ENCODE data around the gene CDKN2B.

CDKN2B gene

GRCh38 chr9:22005702-22006606 is 3.2 kb downstream of the CDKN2B start:
- Histone ChIP-seq H3K36me3 (ENCODE audit: insufficient read depth, low read length) (peaks cover 29% of the 10 kb centered on the region), H3K4me3 (no peak overlapping the region), H3K27ac (no peak overlapping the region), H3K9ac (ENCODE audit: insufficient read length) (no peak overlapping the region), H3K9me3 (ENCODE audit: low read depth, low read length) (no peaks in the 10 kb centered on the region; the same call in 1 of the 2 replicates)
- TF ChIP-seq POLR2AphosphoS5 (IDR thresholded peaks at IDR 0.05; ENCODE audit: borderline replicate concordance, low read depth, low read length) = no peak
- no peak for TF ChIP-seq EZH2 (IDR thresholded peaks at IDR 0.05)
- TF ChIP-seq FOXP2 (optimal IDR thresholded peaks at IDR 0.05; ENCODE audit: control extremely low read depth, extremely low read length, insufficient read depth) = no peak
- no peak for DNase-seq (ENCODE audit: low read depth, low spot score)

DNA sequence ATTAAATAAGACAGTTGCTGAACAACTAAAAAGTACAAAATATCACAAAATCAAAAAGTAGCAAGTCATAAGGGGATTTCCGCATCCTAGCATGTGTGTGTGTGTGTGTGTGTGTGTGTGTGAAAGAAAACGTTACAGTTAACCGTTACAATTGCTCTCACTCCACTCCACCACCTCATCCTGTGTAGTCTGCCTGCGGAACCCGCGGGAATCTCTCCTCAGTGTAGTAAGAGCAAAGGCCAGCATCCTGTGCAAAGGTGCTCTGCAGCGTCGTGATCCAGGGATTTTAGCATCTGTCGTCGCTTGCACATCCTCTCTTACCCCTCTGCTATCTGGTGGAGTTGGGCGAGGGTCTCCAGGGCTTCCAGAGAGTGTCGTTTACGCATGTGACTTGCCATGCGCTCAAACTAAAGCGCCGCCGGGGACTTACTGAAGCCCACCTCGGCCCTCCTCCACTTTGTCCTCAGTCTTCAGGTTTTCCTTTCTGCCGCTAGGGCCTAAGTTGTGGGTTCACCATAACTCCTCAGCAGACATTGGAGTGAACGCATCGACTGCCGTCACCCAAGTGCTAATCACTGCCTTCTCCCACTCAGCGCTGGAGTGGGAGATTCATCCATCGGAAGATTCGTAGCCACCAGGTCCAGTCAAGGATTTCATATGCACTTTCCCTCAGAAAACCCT is 3.9 kb downstream of the CDKN2B start:
- Histone ChIP-seq H3K36me3 (ENCODE audit: insufficient read depth, low read length) (peaks cover 29% of the 10 kb centered on the region), H3K9ac (ENCODE audit: insufficient read length) (no peak overlapping the region), H3K9me3 (ENCODE audit: low read depth, low read length) (no peaks in the 10 kb centered on the region; the same call in 1 of the 2 replicates), H3K4me3 (no peak overlapping the region), H3K27ac (no peak overlapping the region)
- TF ChIP-seq POLR2AphosphoS5 (IDR thresholded peaks at IDR 0.05; ENCODE audit: borderline replicate concordance, low read depth, low read length) = no peak
- no peak for TF ChIP-seq EZH2 (IDR thresholded peaks at IDR 0.05)
- no peak for TF ChIP-seq FOXP2 (optimal IDR thresholded peaks at IDR 0.05; ENCODE audit: control extremely low read depth, extremely low read length, insufficient read depth)
- DNase-seq (ENCODE audit: low read depth, low spot score) = no peak

GRCh38 chr9:22002038-22002437 is 7.1 kb downstream of the CDKN2B start:
- Histone ChIP-seq H3K27ac (no peak overlapping the region), H3K36me3 (ENCODE audit: insufficient read depth, low read length) (peaks cover 29% of the 10 kb centered on the region), H3K9me3 (ENCODE audit: low read depth, low read length) (no peaks in the 10 kb centered on the region; the same call in 1 of the 2 replicates), H3K4me3 (no peak overlapping the region), H3K9ac (ENCODE audit: insufficient read length) (no peak overlapping the region)
- no peak for DNase-seq (ENCODE audit: low read depth, low spot score)
- TF ChIP-seq EZH2 (IDR thresholded peaks at IDR 0.05) (no peak), POLR2AphosphoS5 (IDR thresholded peaks at IDR 0.05; ENCODE audit: borderline replicate concordance, low read depth, low read length) (no peak)

DNA sequence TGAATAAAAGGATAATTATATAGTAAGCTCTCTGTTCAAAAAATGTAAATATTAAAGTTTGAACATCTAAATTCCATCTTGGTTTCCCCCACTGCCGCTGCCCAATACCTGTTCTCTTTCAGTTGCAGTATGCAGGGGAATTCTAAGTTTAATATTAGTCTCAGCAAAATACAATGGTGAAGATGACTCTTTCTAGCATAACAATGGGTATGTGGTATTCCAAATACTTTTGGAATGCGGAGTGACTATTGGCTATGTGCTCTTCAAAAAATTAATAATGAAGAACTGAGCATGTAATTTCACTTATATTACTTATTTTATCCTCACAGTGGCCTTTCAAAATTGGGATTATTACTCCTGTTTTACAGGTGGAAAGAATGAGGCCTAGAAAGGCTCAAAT is 11.1 kb downstream of the CDKN2B start:
- TF ChIP-seq FOXP2 (optimal IDR thresholded peaks at IDR 0.05; ENCODE audit: control extremely low read depth, extremely low read length, insufficient read depth) (no peak), EZH2 (IDR thresholded peaks at IDR 0.05) (no peak), POLR2AphosphoS5 (IDR thresholded peaks at IDR 0.05; ENCODE audit: borderline replicate concordance, low read depth, low read length) (no peak)
- DNase-seq (ENCODE audit: low read depth, low spot score) = no peak

GRCh38 chr9:21997480-21997879 is 11.6 kb downstream of the CDKN2B start:
- H3K4me3 ChIP-seq = peak overlapping the region; percentile 95
- H3K9ac ChIP-seq (ENCODE audit: insufficient read length) = no peak overlapping the region
- 0 out of 2 replicates have a peak, but pooled peaks cover 4% of the 10 kb centered on the region for H3K36me3 ChIP-seq (ENCODE audit: insufficient read depth, low read length)
- H3K9me3 ChIP-seq (ENCODE audit: low read depth, low read length) = no peaks in the 10 kb centered on the region
- DNase-seq (ENCODE audit: low read depth, low spot score) = no peak
- no peak overlapping the region for H3K27ac ChIP-seq
- no peak for TF ChIP-seq FOXP2 (optimal IDR thresholded peaks at IDR 0.05; ENCODE audit: control extremely low read depth, extremely low read length, insufficient read depth)
- TF ChIP-seq EZH2 (IDR thresholded peaks at IDR 0.05) = no peak
- TF ChIP-seq POLR2AphosphoS5 (IDR thresholded peaks at IDR 0.05; ENCODE audit: borderline replicate concordance, low read depth, low read length) = no peak

More for the DNA sequence above, 11.1 kb downstream of the CDKN2B start:
- Histone ChIP-seq H3K36me3 (ENCODE audit: insufficient read depth, low read length) (0 out of 2 replicates have a peak, but pooled peaks cover 4% of the 10 kb centered on the region), H3K27ac (no peak overlapping the region), H3K9me3 (ENCODE audit: low read depth, low read length) (no peaks in the 10 kb centered on the region), H3K4me3 (no peak overlapping the region), H3K9ac (ENCODE audit: insufficient read length) (no peak overlapping the region)

- H3K9ac ChIP-seq (ENCODE audit: insufficient read length) = peak overlapping the region; percentile 88
- 0 out of 2 replicates have a peak, but pooled peaks cover 4% of the 10 kb centered on the region for H3K36me3 ChIP-seq (ENCODE audit: insufficient read depth, low read length)
- no peaks in the 10 kb centered on the region for H3K9me3 ChIP-seq (ENCODE audit: low read depth, low read length)
- 0 out of 2 replicates have a peak overlapping the region, but pooled peaks have one; percentile 97 for H3K27ac ChIP-seq
- no peak for DNase-seq (ENCODE audit: low read depth, low spot score)
- TF ChIP-seq POLR2AphosphoS5 (IDR thresholded peaks at IDR 0.05; ENCODE audit: borderline replicate concordance, low read depth, low read length) (no peak), EZH2 (IDR thresholded peaks at IDR 0.05) (no peak), FOXP2 (optimal IDR thresholded peaks at IDR 0.05; ENCODE audit: control extremely low read depth, extremely low read length, insufficient read depth) (no peak)
- H3K4me3 ChIP-seq = peak overlapping the region; percentile 95
Observed at GRCh38 chr9:21996858-21997257, 12.2 kb downstream of the CDKN2B start.

DNA sequence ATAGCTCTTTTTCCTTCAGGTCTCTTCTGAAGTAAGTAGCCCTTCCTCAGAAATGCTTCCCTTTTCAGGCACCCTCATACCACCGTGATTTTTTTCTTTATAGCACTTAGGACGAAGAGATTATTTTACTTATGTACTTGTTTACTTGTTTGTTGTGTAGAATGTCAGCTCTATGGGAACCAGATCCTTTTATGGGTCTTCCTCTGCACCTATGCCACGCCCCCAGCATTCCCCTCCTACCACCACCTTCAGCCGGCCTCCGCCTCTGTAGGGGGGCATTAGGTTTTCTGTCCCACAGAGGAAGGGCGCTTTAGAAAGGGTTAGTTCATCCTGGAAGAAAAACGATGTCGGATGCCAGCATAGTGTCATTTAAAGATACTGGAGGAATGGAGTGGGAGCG is 12.7 kb downstream of the CDKN2B start:
- no peak for DNase-seq (ENCODE audit: low read depth, low spot score)
- 0 out of 2 replicates have a peak, but pooled peaks cover 4% of the 10 kb centered on the region for H3K36me3 ChIP-seq (ENCODE audit: insufficient read depth, low read length)
- TF ChIP-seq EZH2 (IDR thresholded peaks at IDR 0.05) (no peak), FOXP2 (optimal IDR thresholded peaks at IDR 0.05; ENCODE audit: control extremely low read depth, extremely low read length, insufficient read depth) (no peak), POLR2AphosphoS5 (IDR thresholded peaks at IDR 0.05; ENCODE audit: borderline replicate concordance, low read depth, low read length) (0 out of 2 replicates have a peak, but pooled peaks have one; percentile 45)
- H3K27ac ChIP-seq = peak overlapping the region; percentile 97; the same call in 1 of the 2 replicates
- peak overlapping the region; percentile 88 for H3K9ac ChIP-seq (ENCODE audit: insufficient read length)
- H3K4me3 ChIP-seq = peak overlapping the region; percentile 95
- H3K9me3 ChIP-seq (ENCODE audit: low read depth, low read length) = no peaks in the 10 kb centered on the region

Measured in SK-N-MC (cell line).